K562 treated with DMSO at 1 percent for 12 hours (cell line): Measurements from ENCODE around the gene CBLN4. TPM values are rescaled to one million over a fixed set of nuclear protein-coding genes. Genes with fewer than 3 reads are reported as not detected.

Experiments
- total RNA-seq: library from RNA; unstranded; fragments of 300-600 nt; gene quantifications from 2 replicates; pipeline ENCODE4 v1.2.3, GENCODE V29; 2022; ENCODE audit not compliant: insufficient read depth

Gene CBLN4
- total RNA-seq = not detected in 2 replicates

GRCh38 chr20:56005389-56005715, at the start of gene CBLN4:
CBLN4 (minus strand) TSS chr20:56005519; CDS start chr20:56004171, 1,348 bp downstream.

Other genes starting within 250 kb of the CBLN4 start
- not detected in 2 replicates for gene MC3R, start 243.2 kb upstream of the CBLN4 start, total RNA-seq